ENCODE data around the gene TENM3.

The TENM3 gene

GRCh38 chr4:182645511-182645910, 402.3 kb downstream of the TENM3 start:
- no peak for DNase-seq

GRCh38 chr4:182647646-182648300, 404.6 kb downstream of the TENM3 start:
- DNase-seq: no peak

- no peak for DNase-seq
These were observed 405.6 kb downstream of the TENM3 start for GRCh38 chr4:182648766-182649165.

- no peak for DNase-seq
These were observed 406.7 kb downstream of the TENM3 start for GRCh38 chr4:182649698-182650477.

- DNase-seq: no peak
These were observed 410.4 kb downstream of the TENM3 start for GRCh38 chr4:182653596-182653995.

- DNase-seq: no peak
These were observed 412.1 kb downstream of the TENM3 start for GRCh38 chr4:182655340-182655739.

- no peak for DNase-seq
These were observed 419.3 kb downstream of the TENM3 start for GRCh38 chr4:182662551-182662950.

- DNase-seq: no peak
These were observed 428.0 kb downstream of the TENM3 start for GRCh38 chr4:182671231-182671630.

- no peak for DNase-seq
These were observed 428.5 kb downstream of the TENM3 start for GRCh38 chr4:182671749-182672148.

- no peak for DNase-seq
These were observed 435.4 kb downstream of the TENM3 start for GRCh38 chr4:182678590-182678989.

GRCh38 chr4:182679533-182679932, 436.3 kb downstream of the TENM3 start:
- DNase-seq: no peak

- no peak for DNase-seq
These were observed 437.0 kb downstream of the TENM3 start for GRCh38 chr4:182680234-182680653.

- DNase-seq: no peak
These were observed 440.5 kb downstream of the TENM3 start for GRCh38 chr4:182683661-182684060.

GRCh38 chr4:182684796-182685195, 441.6 kb downstream of the TENM3 start:
- DNase-seq: no peak

- DNase-seq: no peak
These were observed 444.9 kb downstream of the TENM3 start for GRCh38 chr4:182688081-182688480.

- no peak for DNase-seq
These were observed 451.3 kb downstream of the TENM3 start for GRCh38 chr4:182694551-182694950.

GRCh38 chr4:182695009-182695408, 451.8 kb downstream of the TENM3 start:
- no peak for DNase-seq

- no peak for DNase-seq
These were observed 452.6 kb downstream of the TENM3 start for GRCh38 chr4:182695842-182696241.

GRCh38 chr4:182697094-182697493, 453.9 kb downstream of the TENM3 start:
- DNase-seq: no peak

- DNase-seq: no peak
These were observed 455.0 kb downstream of the TENM3 start for GRCh38 chr4:182698212-182698611.

GRCh38 chr4:182699201-182699600, 456.0 kb downstream of the TENM3 start:
- DNase-seq: no peak

- no peak for DNase-seq
These were observed 456.6 kb downstream of the TENM3 start for GRCh38 chr4:182699795-182700194.

- DNase-seq: no peak
These were observed 457.4 kb downstream of the TENM3 start for GRCh38 chr4:182700362-182701160.

- no peak for DNase-seq
These were observed 460.9 kb downstream of the TENM3 start for GRCh38 chr4:182704077-182704476.

Measured in suppressor macrophage treated with lipopolysaccharide for 4 hours (primary cell).